MM.1S (cell line): ENCODE measurements around the gene CRYBA4.

Experiments
- EZH2 ChIP-seq: fragments of 300-600 bp; sonication (generic); optimal IDR thresholded peaks from 2 replicates; pipeline ENCODE3; 2017; ENCODE audit warnings: low read depth, mild to moderate bottlenecking, antibody characterized with exemption, low read length, mixed read lengths
- EZH2phosphoT487 ChIP-seq: fragments of 300-600 bp; sonication (generic); IDR thresholded peaks from 2 replicates; pipeline ENCODE4 v1.6.1; 2018; ENCODE audit warnings: antibody characterized with exemption, low read length
- TF ChIP-seq, protein P1 (sequence below): fragments of 300-600 bp; sonication (generic); IDR thresholded peaks from 2 replicates; pipeline ENCODE4 v1.5.1; 2016; ENCODE audit warnings: antibody characterized with exemption, low read length, mixed read lengths

GRCh38 chr22:26606611-26607010 is 15.2 kb upstream of the CRYBA4 start:
- TF ChIP-seq EZH2phosphoT487, result no peak
- TF ChIP-seq, protein P1, sequence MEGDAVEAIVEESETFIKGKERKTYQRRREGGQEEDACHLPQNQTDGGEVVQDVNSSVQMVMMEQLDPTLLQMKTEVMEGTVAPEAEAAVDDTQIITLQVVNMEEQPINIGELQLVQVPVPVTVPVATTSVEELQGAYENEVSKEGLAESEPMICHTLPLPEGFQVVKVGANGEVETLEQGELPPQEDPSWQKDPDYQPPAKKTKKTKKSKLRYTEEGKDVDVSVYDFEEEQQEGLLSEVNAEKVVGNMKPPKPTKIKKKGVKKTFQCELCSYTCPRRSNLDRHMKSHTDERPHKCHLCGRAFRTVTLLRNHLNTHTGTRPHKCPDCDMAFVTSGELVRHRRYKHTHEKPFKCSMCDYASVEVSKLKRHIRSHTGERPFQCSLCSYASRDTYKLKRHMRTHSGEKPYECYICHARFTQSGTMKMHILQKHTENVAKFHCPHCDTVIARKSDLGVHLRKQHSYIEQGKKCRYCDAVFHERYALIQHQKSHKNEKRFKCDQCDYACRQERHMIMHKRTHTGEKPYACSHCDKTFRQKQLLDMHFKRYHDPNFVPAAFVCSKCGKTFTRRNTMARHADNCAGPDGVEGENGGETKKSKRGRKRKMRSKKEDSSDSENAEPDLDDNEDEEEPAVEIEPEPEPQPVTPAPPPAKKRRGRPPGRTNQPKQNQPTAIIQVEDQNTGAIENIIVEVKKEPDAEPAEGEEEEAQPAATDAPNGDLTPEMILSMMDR, result no peak
- TF ChIP-seq EZH2, result no peak
